BJ (cell line): ENCODE data around the gene TXNL4B. TPM values are rescaled to one million over a fixed set of nuclear protein-coding genes. Genes with fewer than 3 reads are reported as not detected.

Experiments
- CTCF ChIA-PET: fragments of 350-600 bp; formaldehyde crosslinking; extraction: SDS; loops from one replicate; lab custom pipeline; 2021; ENCODE audit warnings: antibody characterized with exemption, inconsistent platforms; lab: Yijun Ruan, JAX
- POLR2A ChIA-PET: fragments of 300-600 bp; sonication (Branson Sonifier 250); formaldehyde crosslinking; extraction: SDS; loops from one replicate; lab custom pipeline; 2021; ENCODE audit warnings: antibody characterized with exemption; lab: Charles Lee
- DNase-seq: peaks from one replicate; pipeline ENCODE4 v3.0.0-alpha.2; 2011; ENCODE audit warnings: low read depth
- H3K27me3 ChIP-seq: 2 replicates; pipeline ENCODE4 v1.6.0; 2011; ENCODE audit warnings: low read length; ENCODE audit not compliant: control insufficient read depth, insufficient read depth
- H3K36me3 ChIP-seq: 2 replicates; pipeline ENCODE4 v1.5.1; 2011; ENCODE audit warnings: low read length; ENCODE audit not compliant: control insufficient read depth, insufficient read depth
- H3K4me3 ChIP-seq: 2 replicates; pipeline ENCODE4 v1.5.1; 2011; ENCODE audit warnings: low read depth, mild to moderate bottlenecking, control low read depth, low read length
- CTCF ChIP-seq: IDR thresholded peaks from 2 replicates; pipeline ENCODE4 v1.5.1; 2011; ENCODE audit warnings: low read depth, mild to moderate bottlenecking, control low read depth, inconsistent platforms, low read length, moderate library complexity; ENCODE audit not compliant: insufficient read depth
- polyA plus RNA-seq: library from polyadenylated mRNA; depleted of rRNA; stranded (reverse); fragments of >200 nt; gene quantifications from 2 replicates; pipeline ENCODE4 v1.2.3, GENCODE V29; 2011; rRNA removed

TXNL4B gene
- polyA plus RNA-seq, 1 experiment, result 8.3 TPM

GRCh38 chr16:72043058-72043457 is 50.4 kb downstream of the TXNL4B start:
- no peak for DNase-seq
- ChIA-PET POLR2A (no interaction called here), CTCF (no interaction called here)
- Histone ChIP-seq H3K27me3 (no peaks in the 10 kb centered on the region), H3K36me3 (no peaks in the 10 kb centered on the region), H3K4me3 (no peak overlapping the region)
- TF ChIP-seq CTCF, result no peak

- CTCF ChIA-PET, result no interaction called here
- DNase-seq, result no peak
- no peaks in the 10 kb centered on the region for H3K27me3 ChIP-seq
- no peaks in the 10 kb centered on the region for H3K36me3 ChIP-seq
- POLR2A ChIA-PET, result no interaction called here
- no peak for TF ChIP-seq CTCF
- H3K4me3 ChIP-seq, result no peak overlapping the region
These were observed 51.2 kb downstream of the TXNL4B start for GRCh38 chr16:72042157-72042660.

DNA sequence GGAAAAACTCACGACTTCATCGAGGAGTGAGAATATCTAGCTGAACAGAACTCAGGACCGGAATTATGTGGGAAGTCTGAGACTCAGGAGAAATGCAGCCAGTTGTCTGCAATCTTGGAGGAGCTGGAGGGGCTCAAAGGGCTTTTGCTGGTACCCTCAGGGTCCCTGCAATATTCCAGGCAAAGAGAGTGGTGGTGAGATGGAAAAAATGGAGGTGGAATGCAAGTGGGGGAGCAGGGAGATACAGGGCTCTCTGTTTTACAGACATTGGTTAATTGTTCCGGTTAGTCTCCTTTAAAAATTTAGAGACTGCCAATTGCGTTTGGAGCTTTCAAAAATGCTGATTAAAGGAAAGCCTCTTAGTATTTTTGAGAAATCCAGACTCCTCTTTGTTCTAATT is 57.3 kb downstream of the TXNL4B start:
- no peak for TF ChIP-seq CTCF
- Histone ChIP-seq H3K27me3 (no peaks in the 10 kb centered on the region), H3K36me3 (no peaks in the 10 kb centered on the region), H3K4me3 (no peak overlapping the region)
- ChIA-PET CTCF (no interaction called here), POLR2A (no interaction called here)
- DNase-seq, result no peak

Other genes starting within 250 kb of the TXNL4B start
- gene ATXN1L, start 247.6 kb downstream of the TXNL4B start, polyA plus RNA-seq, result 13.5 and 13.6 TPM in 2 replicates
- gene ZNF821, start 209.4 kb downstream of the TXNL4B start, polyA plus RNA-seq, result 3.5 and 5.0 TPM in 2 replicates
- gene IST1, start 198.1 kb downstream of the TXNL4B start, polyA plus RNA-seq, result 227 and 236 TPM in 2 replicates
- gene PKD1L3, start 93.2 kb downstream of the TXNL4B start, polyA plus RNA-seq, result not detected in 2 replicates
- gene DHODH, start 84.9 kb downstream of the TXNL4B start, polyA plus RNA-seq, result 2.7 and 3.1 TPM in 2 replicates
- gene HP, start 39.1 kb downstream of the TXNL4B start, polyA plus RNA-seq, result not detected in 2 replicates
- gene HPR, start 30.4 kb downstream of the TXNL4B start, polyA plus RNA-seq, result not detected in 2 replicates
- gene DHX38, start 227 bp upstream of the TXNL4B start, polyA plus RNA-seq, result 23.3 and 37.6 TPM in 2 replicates
- 0.04 and 0.07 TPM in 2 replicates for gene PMFBP1, start 78.5 kb upstream of the TXNL4B start, polyA plus RNA-seq